Gastrocnemius medialis (tissue), 4 donors: ENCODE measurements around the gene MYOCD.
"Not testable (repeated sequence)": the region's sequence is repeated elsewhere in the genome, so short reads cannot be mapped to it uniquely, and the experiment has no call there.

Source experiments
- POLR2A ChIP-seq, 2 donors: fragments of 450-650 bp; IDR thresholded peaks; one replicate each; pipeline ENCODE4 v1.6.1; 2017; ENCODE audit warnings: antibody characterized with exemption in 2 of 2, mild to moderate bottlenecking in 2 of 2, moderate library complexity in 2 of 2
- TF ChIP-seq, protein P1 (sequence below), 5 experiments: fragments of 450-650 bp in 3 of 5; fragments of 200-600 bp in 2 of 5; sonication (generic) in 2 of 5; IDR thresholded peaks in 4 of 5; conservative IDR thresholded peaks in 1 of 5; 1 replicate in 4 of 5; 2 replicates in 1 of 5; pipeline ENCODE4 v1.5.1; 2016 to 2019; ENCODE audit warnings: antibody characterized with exemption in 5 of 5, mild to moderate bottlenecking in 3 of 5, moderate library complexity in 3 of 5

DNA sequence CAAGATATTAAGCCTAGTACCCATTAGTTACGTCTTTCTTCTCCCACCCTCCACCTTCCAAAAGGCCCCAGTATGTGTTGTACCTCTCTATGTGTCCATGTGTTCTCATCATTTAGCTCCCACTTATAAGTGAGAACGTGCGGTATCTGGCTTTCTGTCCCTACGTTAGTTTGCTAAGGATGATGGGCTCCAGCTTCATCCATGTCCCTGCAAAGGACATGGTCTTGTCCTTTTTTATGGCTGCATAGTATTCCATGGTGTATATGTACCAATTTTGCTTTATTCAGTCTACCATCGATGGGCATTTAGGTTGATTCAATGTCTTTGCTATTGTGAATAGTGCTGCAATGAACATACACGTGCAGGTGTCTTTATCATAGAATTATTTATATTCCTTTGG, 29.7 kb upstream of the MYOCD start:
- TF ChIP-seq, protein P1, sequence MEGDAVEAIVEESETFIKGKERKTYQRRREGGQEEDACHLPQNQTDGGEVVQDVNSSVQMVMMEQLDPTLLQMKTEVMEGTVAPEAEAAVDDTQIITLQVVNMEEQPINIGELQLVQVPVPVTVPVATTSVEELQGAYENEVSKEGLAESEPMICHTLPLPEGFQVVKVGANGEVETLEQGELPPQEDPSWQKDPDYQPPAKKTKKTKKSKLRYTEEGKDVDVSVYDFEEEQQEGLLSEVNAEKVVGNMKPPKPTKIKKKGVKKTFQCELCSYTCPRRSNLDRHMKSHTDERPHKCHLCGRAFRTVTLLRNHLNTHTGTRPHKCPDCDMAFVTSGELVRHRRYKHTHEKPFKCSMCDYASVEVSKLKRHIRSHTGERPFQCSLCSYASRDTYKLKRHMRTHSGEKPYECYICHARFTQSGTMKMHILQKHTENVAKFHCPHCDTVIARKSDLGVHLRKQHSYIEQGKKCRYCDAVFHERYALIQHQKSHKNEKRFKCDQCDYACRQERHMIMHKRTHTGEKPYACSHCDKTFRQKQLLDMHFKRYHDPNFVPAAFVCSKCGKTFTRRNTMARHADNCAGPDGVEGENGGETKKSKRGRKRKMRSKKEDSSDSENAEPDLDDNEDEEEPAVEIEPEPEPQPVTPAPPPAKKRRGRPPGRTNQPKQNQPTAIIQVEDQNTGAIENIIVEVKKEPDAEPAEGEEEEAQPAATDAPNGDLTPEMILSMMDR (IDR thresholded peaks at IDR 0.05 in 4 of 5, conservative IDR thresholded peaks at IDR 0.05 in 1 of 5), result not testable (repeated sequence)
- not testable (repeated sequence) for TF ChIP-seq POLR2A (IDR thresholded peaks at IDR 0.05)
